ENCODE results near the gene ASB2. TPM values are rescaled to one million over a fixed set of nuclear protein-coding genes. Genes with fewer than 3 reads are reported as not detected.

The ASB2 gene
- total RNA-seq, 1 experiment from 2014 or later = 0.35 TPM

DNA sequence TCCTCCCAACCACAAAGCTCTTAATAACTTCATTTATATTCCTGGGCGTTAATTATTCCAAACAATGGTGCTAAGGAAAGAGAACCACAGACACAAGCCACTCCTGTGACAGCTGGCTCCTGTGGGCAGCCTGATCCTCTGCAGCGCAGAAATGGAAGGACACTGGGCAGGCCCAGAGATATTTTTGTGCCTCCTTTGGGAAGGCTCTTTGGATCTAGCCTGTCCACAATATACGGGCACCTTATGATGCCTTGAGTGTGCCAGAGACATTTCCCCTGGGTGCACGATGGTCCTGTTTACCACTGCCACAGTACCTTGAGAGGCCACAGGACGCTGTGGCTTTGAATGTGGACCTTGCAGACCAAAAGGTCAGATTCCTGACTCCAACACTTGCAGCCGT is 2.1 kb downstream of the ASB2 start:
- no peak overlapping the region for H2AFZ ChIP-seq (ENCODE audit: low read length)
- no peak overlapping the region for H3K23ac ChIP-seq (ENCODE audit: insufficient read length, low read depth, low read length)
- Mint-ChIP-seq H3K27me3 (ENCODE audit: low read depth) (peaks cover 2% of the 10 kb centered on the region; the same call in 1 of the 2 replicates), H3K4me1 (peaks cover 14 to 19% of the 10 kb centered on the region in 2 experiments), H3K27ac (peak overlapping the region in 2 of 3 experiments; percentile 57 to 74; a peak in 2 of 7 replicates), H3K4me3 (no peak overlapping the region; a peak in 1 of 5 replicates), H3K36me3 (ENCODE audit: insufficient read depth in 1 of 3, low read depth in 3 of 3) (no peaks in the 10 kb centered on the region), H3K9me3 (no peaks in the 10 kb centered on the region)
- no peaks in the 10 kb centered on the region for H4K20me1 ChIP-seq (ENCODE audit: control insufficient read depth, insufficient read depth, insufficient read length)
- H2BK15ac ChIP-seq (ENCODE audit: low read depth, low read length) = no peak overlapping the region
- no peaks in the 10 kb centered on the region; the same call in 1 of the 2 replicates for H3K4me1 ChIP-seq (ENCODE audit: insufficient read depth, low read length)
- no peak overlapping the region for H2AK5ac ChIP-seq (ENCODE audit: insufficient read length, low read length)
- no peaks in the 10 kb centered on the region for H3K27me3 ChIP-seq (ENCODE audit: insufficient read depth, low read length)
- no peak overlapping the region for H3K56ac ChIP-seq (ENCODE audit: insufficient read length, low read depth, low read length)
- no peak overlapping the region for H3K4me2 ChIP-seq (ENCODE audit: insufficient read depth, insufficient read length, low read length)
- DNase-seq = no peak
- H2BK12ac ChIP-seq (ENCODE audit: insufficient read length, low read depth, low read length) = no peak overlapping the region
- no peak overlapping the region for H3T11ph ChIP-seq (ENCODE audit: low read length)
- no peak overlapping the region for H3K14ac ChIP-seq (ENCODE audit: insufficient read depth, low read length)
- H2BK120ac ChIP-seq (ENCODE audit: low read depth, low read length, poor library complexity, severe bottlenecking) = no peak overlapping the region
- no peak overlapping the region for H3K27ac ChIP-seq (ENCODE audit: insufficient read length, low read depth, low read length)
- H3K18ac ChIP-seq (ENCODE audit: insufficient read length, low read depth, low read length) = no peak overlapping the region
- WGBS (ENCODE audit: extremely low coverage, insufficient read length, low lambda C conversion rate) = no CpG with 5 or more reads among the region's 6 CpGs
- no peak overlapping the region for H4K91ac ChIP-seq (ENCODE audit: insufficient read length, low read depth, low read length)
- no peak overlapping the region for H3K9ac ChIP-seq (ENCODE audit: extremely low read depth, insufficient read length, low read length)
- no peak overlapping the region for H2BK20ac ChIP-seq (ENCODE audit: low read depth, low read length, poor library complexity, severe bottlenecking)
- H3K4ac ChIP-seq (ENCODE audit: low read depth, low read length) = no peak overlapping the region
- no peaks in the 10 kb centered on the region for H3K23me2 ChIP-seq (ENCODE audit: insufficient read length, low read depth, low read length, poor library complexity, severe bottlenecking)
- TF ChIP-seq, protein P1, sequence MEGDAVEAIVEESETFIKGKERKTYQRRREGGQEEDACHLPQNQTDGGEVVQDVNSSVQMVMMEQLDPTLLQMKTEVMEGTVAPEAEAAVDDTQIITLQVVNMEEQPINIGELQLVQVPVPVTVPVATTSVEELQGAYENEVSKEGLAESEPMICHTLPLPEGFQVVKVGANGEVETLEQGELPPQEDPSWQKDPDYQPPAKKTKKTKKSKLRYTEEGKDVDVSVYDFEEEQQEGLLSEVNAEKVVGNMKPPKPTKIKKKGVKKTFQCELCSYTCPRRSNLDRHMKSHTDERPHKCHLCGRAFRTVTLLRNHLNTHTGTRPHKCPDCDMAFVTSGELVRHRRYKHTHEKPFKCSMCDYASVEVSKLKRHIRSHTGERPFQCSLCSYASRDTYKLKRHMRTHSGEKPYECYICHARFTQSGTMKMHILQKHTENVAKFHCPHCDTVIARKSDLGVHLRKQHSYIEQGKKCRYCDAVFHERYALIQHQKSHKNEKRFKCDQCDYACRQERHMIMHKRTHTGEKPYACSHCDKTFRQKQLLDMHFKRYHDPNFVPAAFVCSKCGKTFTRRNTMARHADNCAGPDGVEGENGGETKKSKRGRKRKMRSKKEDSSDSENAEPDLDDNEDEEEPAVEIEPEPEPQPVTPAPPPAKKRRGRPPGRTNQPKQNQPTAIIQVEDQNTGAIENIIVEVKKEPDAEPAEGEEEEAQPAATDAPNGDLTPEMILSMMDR (conservative IDR thresholded peaks at IDR 0.05) = no peak
- no peak overlapping the region for H4K5ac ChIP-seq (ENCODE audit: insufficient read length, low read depth, low read length)
- H4K8ac ChIP-seq (replicated peaks; ENCODE audit: insufficient read length, low read depth, low read length) = no peak overlapping the region
- no peaks in the 10 kb centered on the region for H3K79me2 ChIP-seq (ENCODE audit: insufficient read depth, low read length)
- no peaks in the 10 kb centered on the region for H3K79me1 ChIP-seq (ENCODE audit: insufficient read depth, low read depth, low read length, poor library complexity, severe bottlenecking)
- no peak overlapping the region for H2BK5ac ChIP-seq (ENCODE audit: insufficient read length, low read length)
- H3K9me3 ChIP-seq (ENCODE audit: control insufficient read depth, low read depth, low read length) = no peaks in the 10 kb centered on the region
